ENCODE results near the gene ZNF655.
"Not testable (repeated sequence)": the region's sequence is repeated elsewhere in the genome, so short reads cannot be mapped to it uniquely, and the experiment has no call there.

GRCh38 chr7:99545308-99545707 lies 13.1 kb upstream of the ZNF655 start:
- not testable (repeated sequence) for TF ChIP-seq CTCF, POLR2A, POLR2AphosphoS5 (IDR thresholded peaks at IDR 0.05)
